CMK (cell line): Measurements from ENCODE around the gene ATP5MG.

Source experiments
- DNase-seq: peaks from one replicate; pipeline ENCODE4 v3.0.0-alpha.2; 2010; ENCODE audit warnings: low read depth

ATP5MG gene

GRCh38 chr11:118442908-118443589 is 41.6 kb downstream of the ATP5MG start:
- DNase-seq = no peak

GRCh38 chr11:118443590-118444218 is 42.3 kb downstream of the ATP5MG start:
- no peak for DNase-seq

- no peak for DNase-seq
These were observed 46.0 kb downstream of the ATP5MG start for GRCh38 chr11:118447423-118447822.

- DNase-seq = no peak
These were observed 46.9 kb downstream of the ATP5MG start for GRCh38 chr11:118448294-118448693.

GRCh38 chr11:118449316-118449918 is 48.0 kb downstream of the ATP5MG start:
- no peak for DNase-seq

GRCh38 chr11:118450451-118450850 is 49.0 kb downstream of the ATP5MG start:
- no peak for DNase-seq
